H1 (cell line): Measurements from ENCODE around the gene IL7R. TPM values are rescaled to one million over a fixed set of nuclear protein-coding genes. Genes with fewer than 3 reads are reported as not detected.

Source experiments
- CTCF ChIA-PET: fragments of 300-600 bp; sonication (Branson Sonifier 250); formaldehyde crosslinking; loops from one replicate; lab custom pipeline; 2021; ENCODE audit not compliant: partially characterized antibody; lab: Charles Lee
- POLR2A ChIA-PET: fragments of 300-600 bp; sonication (Branson Sonifier 250); formaldehyde crosslinking; loops from one replicate; lab custom pipeline; 2021; ENCODE audit warnings: inconsistent platforms; ENCODE audit not compliant: partially characterized antibody; lab: Charles Lee
- DNase-seq, 2 experiments: peaks; one replicate each; pipeline versions ENCODE4 v3.0.0 to v3.0.0-alpha.2; 2010 to 2022; ENCODE audit warnings: low spot score in 2 of 2, low read depth in 1 of 2, mixed read lengths in 1 of 2
- FAIRE-seq: peaks from 2 replicates; lab custom pipeline; 2011; peaks lifted over from hg19 to GRCh38; lab: Jason Lieb, UNC
- H2AFZ ChIP-seq: 2 replicates; pipeline ENCODE4 v1.8.1; 2012; ENCODE audit warnings: low read length, inconsistent platforms
- H2AK5ac ChIP-seq: 2 replicates; pipeline ENCODE4 v1.6.1; 2013; ENCODE audit warnings: low read depth, low read length
- H2BK120ac ChIP-seq: replicated peaks from 2 replicates; pipeline ENCODE3; 2013; ENCODE audit warnings: low read depth, low read length, inconsistent platforms
- H2BK12ac ChIP-seq: 2 replicates; pipeline ENCODE4 v1.6.1; 2013; ENCODE audit warnings: low read depth, low read length
- H2BK15ac ChIP-seq: 2 replicates; pipeline ENCODE4 v1.6.1; 2013; ENCODE audit warnings: low read length
- H2BK20ac ChIP-seq: 2 replicates; pipeline ENCODE4 v1.6.1; 2013; ENCODE audit warnings: low read length
- H2BK5ac ChIP-seq: 2 replicates; pipeline ENCODE4 v1.6.1; 2013; ENCODE audit warnings: low read depth, low read length
- H3K14ac ChIP-seq: 2 replicates; pipeline ENCODE4 v1.6.1; 2013; ENCODE audit warnings: inconsistent platforms; ENCODE audit not compliant: insufficient read length
- H3K18ac ChIP-seq: 2 replicates; pipeline ENCODE4 v1.6.1; 2013; ENCODE audit warnings: low read length; ENCODE audit errors: extremely low read depth
- H3K23ac ChIP-seq: 2 replicates; pipeline ENCODE4 v1.6.1; 2013; ENCODE audit warnings: inconsistent platforms; ENCODE audit not compliant: insufficient read length
- H3K23me2 ChIP-seq: 2 replicates; pipeline ENCODE4 v1.6.1; 2013; ENCODE audit warnings: low read depth, low read length
- H3K27ac ChIP-seq: 2 replicates; pipeline ENCODE4 v1.6.1; 2011; ENCODE audit warnings: low read depth, low read length, inconsistent platforms
- H3K27me3 ChIP-seq, 4 experiments: replicated peaks in 1 of 4; 1 replicate in 1 of 4; 2 replicates in 3 of 4; pipeline versions ENCODE4 v1.6.1 to v1.8.1; 2011 to 2013; ENCODE audit warnings: low read length in 3 of 4, mild to moderate bottlenecking in 3 of 4, inconsistent platforms in 2 of 4, mixed read lengths in 2 of 4, moderate library complexity in 1 of 4; ENCODE audit not compliant: control insufficient read depth in 3 of 4, insufficient read depth in 3 of 4; ENCODE audit errors: extremely low read depth in 1 of 4
- H3K36me3 ChIP-seq, 4 experiments: 2 replicates each; pipeline versions ENCODE4 v1.6.1 to v1.8.1; 2011 to 2013; ENCODE audit warnings: mild to moderate bottlenecking in 4 of 4, low read length in 3 of 4, moderate library complexity in 2 of 4, control low read depth in 1 of 4, inconsistent platforms in 1 of 4; ENCODE audit not compliant: insufficient read depth in 4 of 4, control insufficient read depth in 2 of 4
- H3K4ac ChIP-seq: replicated peaks from 2 replicates; pipeline ENCODE3; 2013; ENCODE audit warnings: low read length, low read depth, mixed read lengths, inconsistent platforms; ENCODE audit not compliant: insufficient read length
- H3K4me1 ChIP-seq, 4 experiments: replicated peaks in 1 of 4; 1 replicate in 1 of 4; 2 replicates in 3 of 4; pipeline versions ENCODE4 v1.6.1 to v1.8.1; 2011 to 2013; ENCODE audit warnings: low read length in 3 of 4, inconsistent platforms in 2 of 4, mixed read lengths in 1 of 4; ENCODE audit not compliant: insufficient read depth in 4 of 4, control insufficient read depth in 3 of 4
- H3K4me2 ChIP-seq, 2 experiments: 2 replicates each; pipeline versions ENCODE4 v1.6.1 to v1.8.1; 2011 to 2013; ENCODE audit warnings: low read depth in 2 of 2, low read length in 2 of 2, control low read depth in 1 of 2, inconsistent platforms in 1 of 2, mild to moderate bottlenecking in 1 of 2; ENCODE audit not compliant: insufficient read depth in 1 of 2
- H3K4me3 ChIP-seq, 4 experiments: fragments of 200-600, 300-600 bp in 1 of 4; sonication (generic), shearing (Covaris generic), sonication (Bioruptor Twin) in 1 of 4; 2 replicates each; pipeline versions ENCODE4 v1.5.1 to v1.8.1; 2011 to 2016; ENCODE audit warnings: low read length in 4 of 4, low read depth in 3 of 4, control low read depth in 2 of 4, inconsistent platforms in 2 of 4, mild to moderate bottlenecking in 2 of 4, mixed read lengths in 1 of 4, moderate library complexity in 1 of 4; ENCODE audit not compliant: insufficient read depth in 2 of 4; ENCODE audit errors: extremely low read depth in 1 of 4
- H3K56ac ChIP-seq: replicated peaks from 2 replicates; pipeline ENCODE3; 2013; ENCODE audit warnings: low read depth, mild to moderate bottlenecking, mixed read lengths, low read length, inconsistent platforms; ENCODE audit not compliant: insufficient read length
- H3K79me1 ChIP-seq: 2 replicates; pipeline ENCODE4 v1.6.1; 2013; ENCODE audit warnings: low read depth, low read length, control low read depth
- H3K79me2 ChIP-seq, 2 experiments: 2 replicates each; pipeline versions ENCODE4 v1.6.1 to v1.8.1; 2012 to 2013; ENCODE audit warnings: low read length in 2 of 2, mild to moderate bottlenecking in 2 of 2, inconsistent platforms in 1 of 2; ENCODE audit not compliant: insufficient read depth in 2 of 2, control insufficient read depth in 1 of 2
- H3K9ac ChIP-seq, 4 experiments: replicated peaks in 1 of 4; 1 replicate in 1 of 4; 2 replicates in 3 of 4; pipeline versions ENCODE4 v1.6.1 to v1.8.1; 2011 to 2013; ENCODE audit warnings: low read depth in 3 of 4, low read length in 3 of 4, control low read depth in 2 of 4, mild to moderate bottlenecking in 2 of 4, moderate library complexity in 2 of 4, inconsistent platforms in 1 of 4; ENCODE audit errors: extremely low read depth in 1 of 4
- H3K9me3 ChIP-seq, 2 experiments: 2 replicates each; pipeline versions ENCODE4 v1.6.1 to v1.8.1; 2012 to 2013; ENCODE audit warnings: mild to moderate bottlenecking in 2 of 2, moderate library complexity in 2 of 2, control low read depth in 1 of 2, inconsistent platforms in 1 of 2, low read depth in 1 of 2, low read length in 1 of 2, mixed read lengths in 1 of 2; ENCODE audit not compliant: insufficient read depth in 2 of 2
- H4K20me1 ChIP-seq, 2 experiments: replicated peaks in 1 of 2; 2 replicates each; pipeline versions ENCODE3 to v1.8.1; 2011 to 2013; ENCODE audit warnings: inconsistent platforms in 2 of 2, low read length in 2 of 2, mild to moderate bottlenecking in 1 of 2; ENCODE audit not compliant: insufficient read depth in 2 of 2, control insufficient read depth in 1 of 2
- H4K5ac ChIP-seq: 2 replicates; pipeline ENCODE4 v1.6.1; 2013; ENCODE audit warnings: low read length, low read depth, mixed read lengths, inconsistent platforms; ENCODE audit not compliant: insufficient read length
- H4K8ac ChIP-seq: 2 replicates; pipeline ENCODE4 v1.8.0; 2013; ENCODE audit warnings: mild to moderate bottlenecking, moderate library complexity, low read length, inconsistent platforms; ENCODE audit not compliant: insufficient read depth; ENCODE audit errors: extremely low read depth
- H4K91ac ChIP-seq: replicated peaks from 2 replicates; pipeline ENCODE3; 2013; ENCODE audit warnings: low read length, mixed read lengths, inconsistent platforms; ENCODE audit not compliant: insufficient read length
- CTBP2 ChIP-seq: IDR thresholded peaks from 2 replicates; pipeline ENCODE4 v1.7.0; 2011; ENCODE audit warnings: borderline replicate concordance, mild to moderate bottlenecking, moderate library complexity, mixed read lengths, low read length; ENCODE audit not compliant: insufficient read depth, insufficient read length
- KDM5A ChIP-seq: fragments of 200-600 bp; IDR thresholded peaks from 2 replicates; pipeline ENCODE4 v1.7.1; 2012; ENCODE audit warnings: mild to moderate bottlenecking, low read length, inconsistent platforms, mixed read lengths
- NANOG ChIP-seq: IDR thresholded peaks from 2 replicates; pipeline ENCODE4 v1.6.1; 2011; ENCODE audit warnings: low read length, low read depth, mild to moderate bottlenecking, inconsistent platforms; ENCODE audit not compliant: insufficient read depth, poor library complexity, severe bottlenecking
- RBBP5 ChIP-seq: IDR thresholded peaks from 2 replicates; pipeline ENCODE4 v1.7.1; 2012; ENCODE audit warnings: low read depth, mild to moderate bottlenecking, inconsistent platforms, low read length, moderate library complexity, borderline replicate concordance
- SIN3A ChIP-seq, 2 experiments: IDR thresholded peaks in 1 of 2; conservative IDR thresholded peaks in 1 of 2; 2 replicates each; pipeline ENCODE4 v1.6.1; 2011 to 2012; ENCODE audit warnings: low read length in 2 of 2, improper control_type of control experiment in 1 of 2, low read depth in 1 of 2, mild to moderate bottlenecking in 1 of 2
- SIX5 ChIP-seq: IDR thresholded peaks from 2 replicates; pipeline ENCODE4 v1.6.1; 2011; ENCODE audit warnings: mild to moderate bottlenecking, low read depth, low read length
- TAF1 ChIP-seq: IDR thresholded peaks from 2 replicates; pipeline ENCODE4 v1.6.1; 2011; ENCODE audit warnings: mild to moderate bottlenecking, low read depth, low read length
- TEAD4 ChIP-seq: IDR thresholded peaks from 2 replicates; pipeline ENCODE4 v1.6.1; 2012; ENCODE audit warnings: low read depth, low read length, inconsistent platforms, mixed read lengths
- USF2 ChIP-seq: IDR thresholded peaks from 2 replicates; pipeline ENCODE4 v1.6.1; 2011; ENCODE audit warnings: low read length, improper control_type of control experiment
- WGBS, 2 experiments: shearing (Covaris generic) in 1 of 2; methylation state at CpG; one replicate each; pipeline versions ENCODE4 v1.1.6 to v1.1.7; 2013 to 2015; ENCODE audit warnings: low lambda C conversion rate in 2 of 2, mixed read lengths in 2 of 2, inconsistent platforms in 1 of 2, low coverage in 1 of 2, missing lambda C conversion rate in 1 of 2; ENCODE audit not compliant: insufficient replicate concordance in 2 of 2, insufficient coverage in 1 of 2, insufficient read length in 1 of 2; ENCODE audit errors: extremely low coverage in 1 of 2, missing lambda C conversion rate in 1 of 2; 5-methylcytosine and 5-hydroxymethylcytosine counted together
- polyA plus RNA-seq, 7 experiments: library from polyadenylated mRNA; depleted of rRNA in 3 of 7; stranded (reverse) in 5 of 7; unstranded in 2 of 7; fragments of >200 nt in 5 of 7; fragments of 200-250 nt in 2 of 7; gene quantifications; 1 replicate in 5 of 7; 2 replicates in 1 of 7; 4 replicates in 1 of 7; pipeline versions ENCODE4 v1.2.1 to v1.2.3, GENCODE V29; 2011 to 2013; ENCODE audit warnings: missing spikeins in 2 of 7, mixed read lengths in 2 of 7
- total RNA-seq: library from RNA; stranded (reverse); fragmentation: NEBNext Ultra II Directional; extraction: Animal tissue kit (Norgen Biotek cat#: 25700); gene quantifications from 2 replicates; pipeline ENCODE4 v1.2.1, GENCODE V29; 2021

Gene IL7R
- total and polyA plus RNA-seq, 2 of the 8 experiments (the other 6 are each of a cell fraction or from before 2014, with no cell fraction given), result not detected

DNA sequence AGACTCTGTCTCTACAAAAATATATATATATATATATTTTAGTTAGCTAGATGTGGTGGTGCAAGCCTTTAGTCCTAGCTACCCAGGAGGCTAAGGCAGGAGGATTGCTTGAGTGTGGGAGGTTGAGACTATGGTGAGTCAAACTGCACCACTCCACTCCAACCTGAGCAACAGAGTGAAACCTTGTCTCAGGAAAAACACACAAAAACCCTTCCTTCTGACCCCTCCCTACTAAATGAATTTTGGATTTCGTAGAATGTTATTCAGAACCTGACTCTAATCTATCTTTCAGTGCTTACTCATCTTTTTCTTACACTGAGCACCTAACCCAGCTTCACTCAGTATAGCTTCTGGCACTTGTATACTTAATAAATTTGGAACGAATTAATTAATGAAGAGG lies 35.2 kb upstream of the IL7R start:
- Histone ChIP-seq H3K27me3 (no peaks in the 10 kb centered on the region), H4K5ac (no peak overlapping the region), H3K9ac (no peak overlapping the region), H3K27ac (no peak overlapping the region), H4K20me1 (no peaks in the 10 kb centered on the region), H3K79me1 (no peaks in the 10 kb centered on the region), H3K23ac (no peak overlapping the region), H2BK20ac (no peak overlapping the region), H4K8ac (no peak overlapping the region), H3K14ac (no peak overlapping the region), H3K18ac (no peak overlapping the region), H3K4me1 (no peaks in the 10 kb centered on the region), H2BK12ac (no peak overlapping the region), H2BK15ac (no peak overlapping the region), H2AK5ac (no peak overlapping the region), H3K56ac (no peak overlapping the region), H3K36me3 (no peaks in the 10 kb centered on the region; a peak in 1 of 8 replicates), H3K4me2 (no peak overlapping the region), H3K9me3 (no peaks in the 10 kb centered on the region), H2BK5ac (no peak overlapping the region), H4K91ac (no peak overlapping the region), H3K79me2 (no peaks in the 10 kb centered on the region), H3K4ac (no peak overlapping the region), H3K23me2 (no peaks in the 10 kb centered on the region), H2AFZ (no peak overlapping the region), H2BK120ac (no peak overlapping the region), H3K4me3 (no peak overlapping the region)
- 97% methylated on average over 2 of the region's 2 CpGs; no CpG with 5 or more reads in 1 of the 2 experiments for WGBS, 2 experiments
- ChIA-PET CTCF (interaction anchor here (0.9 to 1.4 kb wide), 2 partner anchors 38 to 105 kb away, joined by 4 read pairs; no protein-coding TSS in a partner anchor), POLR2A (no interaction called here)
- DNase-seq, result no peak
- no peak for TF ChIP-seq TAF1
- TF ChIP-seq RBBP5, result no peak
- TF ChIP-seq NANOG, result no peak
- TF ChIP-seq CTBP2, result no peak
- TF ChIP-seq SIN3A (conservative IDR thresholded peaks at IDR 0.05 in 1 of 2, IDR thresholded peaks at IDR 0.05 in 1 of 2; ENCODE audit: low read depth in 1 of 2, low read length in 2 of 2), result no peak
- no peak for TF ChIP-seq USF2
- TF ChIP-seq KDM5A, result no peak
- TF ChIP-seq SIX5, result no peak
- no peak for TF ChIP-seq TEAD4
- no peak for FAIRE-seq
